Measurements from ENCODE around the gene ART5.

The ART5 gene, protein sequence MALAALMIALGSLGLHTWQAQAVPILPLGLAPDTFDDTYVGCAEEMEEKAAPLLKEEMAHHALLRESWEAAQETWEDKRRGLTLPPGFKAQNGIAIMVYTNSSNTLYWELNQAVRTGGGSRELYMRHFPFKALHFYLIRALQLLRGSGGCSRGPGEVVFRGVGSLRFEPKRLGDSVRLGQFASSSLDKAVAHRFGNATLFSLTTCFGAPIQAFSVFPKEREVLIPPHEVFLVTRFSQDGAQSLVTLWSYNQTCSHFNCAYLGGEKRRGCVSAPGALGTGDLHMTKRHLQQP

GRCh38 chr11:3641701-3642070 lies at the start of gene ART5:
Gene ART5 (minus strand): TSS chr11:3641992. CDS start chr11:3641862, 130 bp downstream.
- DNase-seq (ENCODE audit: low read depth in 2 of 2) = no peak

GRCh38 chr11:3686751-3687150 lies 45.0 kb upstream of the ART5 start:
- DNase-seq (ENCODE audit: low read depth in 2 of 2) = no peak

DNA sequence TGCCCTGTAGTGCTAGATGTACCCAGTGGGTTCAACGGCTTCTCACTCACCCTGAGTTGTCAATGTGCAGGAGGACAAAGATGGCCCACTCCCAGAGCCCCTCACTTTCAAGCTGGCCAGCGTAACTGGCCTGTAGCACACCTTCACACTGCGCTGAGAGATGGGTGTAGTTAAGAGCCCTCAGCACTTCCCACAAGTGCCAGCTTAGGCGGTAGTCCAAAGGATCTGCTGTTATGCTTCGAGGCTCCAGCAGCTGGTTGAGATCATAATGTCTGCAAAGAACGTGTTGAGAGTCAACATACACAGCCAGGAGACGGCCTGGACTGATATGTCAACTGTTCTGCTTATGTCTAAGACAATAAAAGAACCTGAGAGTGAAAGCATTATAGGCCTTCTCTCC lies 44.1 kb upstream of the ART5 start:
- no peak for DNase-seq (ENCODE audit: low read depth in 2 of 2)

DNA sequence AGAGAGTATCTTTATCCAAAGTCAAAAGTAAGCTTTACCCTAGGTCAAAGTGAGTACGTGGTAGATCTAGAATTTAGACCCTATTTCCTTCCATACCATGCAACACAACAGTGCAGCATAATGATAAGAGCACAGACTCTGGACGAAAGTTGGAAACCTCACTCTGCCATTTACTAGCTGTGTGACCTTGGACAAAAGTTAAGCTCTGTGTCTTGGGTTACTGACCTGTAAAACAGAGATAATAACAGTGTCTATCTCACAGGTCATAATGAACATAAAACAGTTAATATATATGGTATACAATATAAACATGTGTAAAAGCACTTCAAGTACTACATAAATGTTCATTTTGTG lies 43.0 kb upstream of the ART5 start:
- DNase-seq (ENCODE audit: low read depth in 2 of 2) = no peak

DNA sequence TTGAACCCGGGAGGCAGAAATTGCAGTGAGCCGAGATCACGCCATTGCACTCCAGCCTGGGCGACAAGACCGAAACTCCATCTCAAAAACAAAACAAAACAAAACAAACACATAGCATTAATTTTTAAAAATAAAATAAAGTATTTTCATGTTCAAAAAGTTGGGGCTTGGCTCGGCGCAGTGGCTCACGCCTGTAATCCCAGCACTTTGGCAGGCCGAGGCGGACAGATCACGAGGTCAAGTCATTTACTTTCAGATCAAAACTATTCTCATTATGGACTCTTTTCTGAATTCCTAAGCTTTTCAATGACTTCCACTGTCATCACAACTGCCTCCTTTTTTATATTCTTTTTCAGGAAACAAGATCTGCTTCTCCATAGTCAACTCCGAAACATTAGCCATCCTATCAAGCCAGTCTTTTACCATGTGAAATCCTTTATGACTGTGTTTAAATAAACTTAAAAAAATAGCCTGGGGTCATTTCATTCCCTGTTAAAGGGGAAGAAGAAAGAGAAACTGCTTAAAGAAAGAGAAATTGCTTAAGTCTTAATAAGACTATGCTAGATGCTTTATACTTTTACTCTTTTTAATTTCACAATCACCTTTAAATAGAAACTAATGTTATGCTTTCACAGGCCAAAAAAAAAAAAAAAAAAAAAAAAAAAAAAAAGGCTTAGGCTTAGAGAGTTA lies 42.5 kb upstream of the ART5 start:
- no peak for DNase-seq (ENCODE audit: low read depth in 2 of 2)

DNA sequence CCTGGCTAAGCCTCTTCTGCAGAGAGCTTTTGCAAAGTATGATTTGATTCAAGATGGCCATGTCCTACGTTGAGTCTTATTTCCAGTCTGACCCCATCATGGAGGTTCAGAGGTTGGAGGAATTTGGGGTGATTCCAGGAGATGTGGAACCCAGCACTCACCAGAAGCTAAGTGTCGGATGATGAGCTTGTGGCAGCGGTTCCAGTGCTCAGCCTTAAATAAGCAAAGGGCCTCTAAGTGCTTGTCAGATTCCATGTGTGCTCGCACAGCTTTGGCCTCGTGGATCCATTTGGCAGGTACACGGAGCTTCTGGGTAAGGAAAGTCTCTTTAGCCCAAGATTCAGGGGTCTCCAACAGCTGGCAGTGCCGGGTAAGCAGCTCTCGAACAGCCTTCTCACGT lies 41.2 kb upstream of the ART5 start:
- no peak for DNase-seq (ENCODE audit: low read depth in 2 of 2)

GRCh38 chr11:3679077-3679476 lies 37.3 kb upstream of the ART5 start:
- DNase-seq (ENCODE audit: low read depth in 2 of 2) = no peak

DNA sequence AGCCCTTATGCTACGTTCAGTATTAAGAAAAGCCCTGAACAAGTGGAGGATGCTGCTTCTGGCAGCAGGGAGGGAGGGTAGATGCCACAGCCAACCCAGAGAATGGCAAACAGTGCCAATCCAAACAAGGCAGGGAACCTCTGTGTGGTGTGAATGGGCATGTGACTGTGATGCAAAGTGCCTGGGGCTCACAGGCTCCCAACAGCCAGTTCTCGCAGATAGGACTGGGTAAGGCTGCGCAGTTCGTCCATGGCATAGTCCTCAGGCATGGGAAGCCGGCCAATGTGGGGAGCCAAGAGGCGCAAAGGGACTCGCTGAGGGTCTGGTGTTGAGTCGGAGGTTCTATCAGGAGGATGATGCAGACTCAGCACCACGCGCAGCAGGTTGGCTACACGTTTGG lies 34.2 kb upstream of the ART5 start:
- DNase-seq (ENCODE audit: low read depth in 2 of 2) = no peak

DNA sequence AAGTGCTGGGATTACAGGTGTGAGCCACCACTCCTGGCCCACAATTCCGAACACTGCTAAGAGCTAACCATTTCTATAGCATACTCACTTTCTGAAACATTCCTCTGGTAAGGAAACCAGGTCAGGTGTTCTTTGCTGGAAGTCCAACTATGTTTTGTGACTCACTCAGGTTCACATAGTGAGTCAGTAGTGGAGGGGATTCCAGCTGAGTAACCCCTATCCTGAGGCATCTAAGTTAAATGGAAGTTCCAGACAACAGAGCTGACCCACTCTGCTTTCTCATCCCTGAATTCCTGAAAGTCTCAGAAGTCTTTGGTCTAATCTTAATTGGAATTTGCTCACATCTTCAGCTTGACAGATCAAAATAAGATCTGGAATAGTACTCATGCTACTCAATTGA lies 32.4 kb upstream of the ART5 start:
- DNase-seq (ENCODE audit: low read depth in 2 of 2) = no peak

DNA sequence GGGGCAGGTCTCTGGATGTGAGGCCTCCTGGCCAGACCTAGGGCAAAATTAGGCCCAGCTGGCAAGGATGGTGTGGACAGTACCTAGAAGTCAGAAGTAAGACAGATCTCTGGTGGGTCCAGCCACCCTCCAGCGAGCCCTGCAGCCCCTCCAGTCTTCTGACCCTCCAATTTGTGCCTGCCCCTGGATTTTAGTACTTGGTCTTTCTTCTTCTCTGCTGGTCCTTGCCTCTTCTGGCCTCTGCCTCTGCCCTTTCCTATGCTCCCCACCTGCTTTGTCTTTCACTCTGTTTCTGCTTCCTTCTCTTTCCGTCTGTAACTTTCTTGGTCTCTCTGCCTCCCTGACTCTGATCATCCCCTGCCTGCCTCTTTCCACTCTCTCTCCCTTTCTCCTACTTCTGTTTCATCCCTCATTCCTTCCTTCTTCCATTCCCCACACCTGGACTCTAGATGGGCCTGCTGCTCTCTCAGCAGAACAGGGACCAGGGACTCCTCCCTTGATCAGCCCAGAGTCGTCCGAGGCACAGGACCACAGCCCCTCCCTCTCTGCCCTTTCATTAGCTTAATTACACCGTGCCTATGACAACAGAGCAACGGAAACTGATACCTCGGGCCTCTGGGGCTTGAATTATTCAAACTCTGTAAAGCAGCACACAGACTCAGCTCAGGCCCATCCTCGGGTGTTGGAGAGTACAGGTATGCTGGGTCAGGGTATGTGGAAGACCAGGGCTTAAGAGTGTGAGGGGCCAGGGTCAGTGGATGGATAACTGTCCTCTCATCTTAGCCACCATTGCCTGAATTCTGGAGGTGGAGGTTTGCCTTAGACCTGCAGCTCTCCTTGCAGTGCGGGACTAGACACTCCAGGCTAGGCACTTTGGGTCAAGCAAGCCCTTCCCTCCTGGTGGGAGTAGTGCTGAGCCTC lies 29.8 kb upstream of the ART5 start, which contains the start of gene CHRNA10:
Gene CHRNA10 (minus strand): TSS at position 51 of the 921 bp plus-strand sequence. CDS start 72 bp downstream, outside the sequence.
- DNase-seq (ENCODE audit: low read depth in 2 of 2) = no peak

GRCh38 chr11:3669742-3670183 lies 28.0 kb upstream of the ART5 start:
- no peak for DNase-seq (ENCODE audit: low read depth in 2 of 2)

DNA sequence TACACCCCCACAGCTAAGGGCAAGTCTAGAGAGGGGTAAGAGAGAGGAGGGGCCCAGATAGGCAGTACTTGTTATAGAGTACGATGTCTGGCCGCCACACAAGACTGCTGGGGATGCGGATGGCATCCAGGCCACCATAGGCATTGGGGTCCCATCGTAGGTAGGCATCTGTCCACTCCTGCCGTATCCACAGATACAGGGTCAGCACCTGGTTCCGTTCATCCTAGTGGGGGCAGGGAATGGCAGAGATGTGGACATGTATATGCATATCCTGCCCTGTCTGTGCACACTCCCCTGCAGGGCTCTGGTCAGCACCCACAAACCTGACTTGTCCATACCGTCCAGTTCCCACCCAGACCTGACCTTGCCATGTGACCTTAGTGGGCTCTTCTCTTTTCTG lies 27.3 kb upstream of the ART5 start:
- DNase-seq (ENCODE audit: low read depth in 2 of 2) = no peak

GRCh38 chr11:3667149-3668035 lies 25.6 kb upstream of the ART5 start:
- DNase-seq (ENCODE audit: low read depth in 2 of 2) = no peak

GRCh38 chr11:3666023-3666530 lies 24.3 kb upstream of the ART5 start:
- no peak for DNase-seq (ENCODE audit: low read depth in 2 of 2)

- DNase-seq (ENCODE audit: low read depth in 2 of 2) = no peak
These were observed 23.7 kb upstream of the ART5 start for GRCh38 chr11:3665336-3666022.

DNA sequence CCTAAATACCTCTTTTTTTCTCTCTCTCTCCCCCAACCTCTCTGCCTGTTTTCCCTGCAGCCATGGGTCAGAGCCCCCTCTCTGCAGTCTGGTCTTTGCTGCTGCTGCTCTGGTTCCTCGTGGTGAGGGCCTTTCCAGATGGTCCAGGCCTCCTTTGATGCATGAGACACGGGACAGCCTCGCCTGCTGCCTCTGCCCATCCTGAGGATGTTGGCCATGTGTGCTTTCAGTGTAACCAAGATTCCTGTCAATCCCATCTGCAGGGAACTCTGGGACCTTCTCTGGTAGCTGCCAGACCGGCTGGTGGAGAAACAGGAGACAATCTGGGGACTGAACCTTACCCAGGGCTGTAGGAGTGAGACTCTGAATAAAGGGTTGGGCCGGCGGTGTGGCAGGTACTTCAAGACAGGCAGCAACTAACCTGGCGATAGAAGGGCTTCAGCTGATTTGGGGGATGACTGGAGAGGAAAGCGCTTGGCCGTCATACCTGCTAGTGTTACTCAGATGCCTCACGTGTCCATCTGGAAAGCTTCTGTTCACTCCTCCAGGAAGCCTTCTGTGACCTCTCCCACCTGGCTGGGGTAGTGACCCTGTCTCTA lies 22.3 kb upstream of the ART5 start:
- no peak for DNase-seq (ENCODE audit: low read depth in 2 of 2)

GRCh38 chr11:3662856-3663255 lies 21.1 kb upstream of the ART5 start:
- no peak for DNase-seq (ENCODE audit: low read depth in 2 of 2)

GRCh38 chr11:3660960-3661359 lies 19.2 kb upstream of the ART5 start:
- DNase-seq (ENCODE audit: low read depth in 2 of 2) = no peak

DNA sequence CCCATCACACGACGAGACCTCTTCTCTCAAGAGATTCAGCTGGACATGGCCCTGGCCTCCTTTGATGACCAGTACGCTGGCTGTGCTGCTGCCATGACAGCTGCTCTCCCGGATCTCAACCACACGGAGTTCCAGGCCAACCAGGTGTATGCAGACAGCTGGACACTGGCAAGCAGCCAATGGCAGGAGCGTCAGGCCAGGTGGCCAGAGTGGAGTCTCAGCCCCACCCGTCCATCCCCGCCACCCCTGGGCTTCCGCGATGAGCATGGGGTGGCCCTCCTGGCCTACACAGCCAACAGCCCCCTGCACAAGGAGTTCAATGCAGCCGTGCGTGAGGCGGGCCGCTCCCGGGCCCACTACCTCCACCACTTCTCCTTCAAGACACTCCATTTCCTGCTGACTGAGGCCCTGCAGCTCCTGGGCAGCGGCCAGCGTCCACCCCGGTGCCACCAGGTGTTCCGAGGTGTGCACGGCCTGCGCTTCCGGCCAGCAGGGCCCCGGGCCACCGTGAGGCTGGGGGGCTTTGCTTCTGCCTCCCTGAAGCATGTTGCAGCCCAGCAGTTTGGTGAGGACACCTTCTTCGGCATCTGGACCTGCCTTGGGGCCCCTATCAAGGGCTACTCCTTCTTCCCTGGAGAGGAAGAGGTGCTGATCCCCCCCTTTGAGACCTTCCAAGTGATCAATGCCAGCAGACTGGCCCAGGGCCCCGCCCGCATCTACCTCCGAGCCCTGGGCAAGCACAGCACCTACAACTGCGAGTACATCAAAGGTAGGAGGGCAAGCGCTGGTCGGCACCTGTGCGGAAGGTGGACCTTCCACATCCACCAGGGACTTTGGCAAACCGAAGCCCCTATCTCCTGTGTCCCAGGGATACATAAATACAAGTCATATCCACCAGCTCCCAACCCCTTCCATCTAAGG lies 18.1 kb upstream of the ART5 start:
- DNase-seq (ENCODE audit: low read depth in 2 of 2) = no peak
